Smooth muscle cell (in vitro differentiated cells): ENCODE results near the gene CENPQ. TPM values are rescaled to one million over a fixed set of nuclear protein-coding genes. Genes with fewer than 3 reads are reported as not detected.
A peak's percentile ranks its signal among the peaks of the same experiment; 100 is the strongest.

Source experiments
- DNase-seq: peaks from one replicate; lab custom pipeline; 2025; ENCODE audit not compliant: unreplicated experiment; lab: John Stamatoyannopoulos, UW
- H2AFZ ChIP-seq: fragments of 200-600 bp; sonication (generic); 2 replicates; pipeline ENCODE4 v1.6.0; 2016; ENCODE audit warnings: antibody characterized with exemption, low read depth, mild to moderate bottlenecking
- H3F3A ChIP-seq: fragments of 200-600 bp; sonication (generic); 2 replicates; pipeline ENCODE4 v1.6.0; 2017; ENCODE audit warnings: antibody characterized with exemption, low read depth
- H3K27ac ChIP-seq: fragments of 200-600 bp; sonication (generic); 2 replicates; pipeline ENCODE4 v1.5.1; 2016; ENCODE audit warnings: low read depth, mild to moderate bottlenecking
- H3K27me3 ChIP-seq: fragments of 200-600 bp; sonication (generic); 2 replicates; pipeline ENCODE4 v1.6.1; 2016; ENCODE audit warnings: low read depth, mild to moderate bottlenecking
- H3K36me3 ChIP-seq: fragments of 200-600 bp; sonication (generic); 2 replicates; pipeline ENCODE4 v1.5.1; 2016; ENCODE audit warnings: low read depth
- H3K4me1 ChIP-seq: fragments of 200-600 bp; sonication (generic); 2 replicates; pipeline ENCODE4 v1.5.1; 2016; ENCODE audit warnings: low read depth
- H3K4me2 ChIP-seq: fragments of 200-600 bp; sonication (generic); 2 replicates; pipeline ENCODE4 v1.6.0; 2016; ENCODE audit warnings: mild to moderate bottlenecking
- H3K4me3 ChIP-seq: fragments of 200-600 bp; sonication (generic); 2 replicates; pipeline ENCODE4 v1.5.1; 2016; ENCODE audit warnings: mild to moderate bottlenecking
- H3K79me2 ChIP-seq: fragments of 200-600 bp; sonication (generic); 2 replicates; pipeline ENCODE4 v1.6.0; 2016; ENCODE audit warnings: low read depth, mild to moderate bottlenecking
- H3K9ac ChIP-seq: fragments of 200-600 bp; sonication (generic); 2 replicates; pipeline ENCODE4 v1.6.0; 2016; ENCODE audit warnings: low read depth
- H3K9me3 ChIP-seq: fragments of 200-600 bp; sonication (generic); replicated peaks from 2 replicates; pipeline ENCODE4 v1.5.1; 2016; ENCODE audit warnings: low read depth
- H4K20me1 ChIP-seq: fragments of 200-600 bp; sonication (generic); 2 replicates; pipeline ENCODE4 v1.6.0; 2016; ENCODE audit warnings: low read depth
- CTCF ChIP-seq: fragments of 200-600 bp; sonication (generic); IDR thresholded peaks from 2 replicates; pipeline ENCODE4 v1.5.1; 2017; ENCODE audit warnings: borderline replicate concordance, mild to moderate bottlenecking, antibody characterized with exemption; ENCODE audit not compliant: insufficient read depth, poor library complexity, severe bottlenecking
- WGBS: methylation state at CpG from one replicate; pipeline ENCODE4 v1.1.7; 2016; ENCODE audit warnings: low lambda C conversion rate; 5-methylcytosine and 5-hydroxymethylcytosine counted together
- polyA plus RNA-seq: library from polyadenylated mRNA; unstranded; fragments of >200 nt; fragmentation: Nextera tagmentation; extraction: Ambion mirVana; gene quantifications from 2 replicates; pipeline ENCODE4 v1.2.1, GENCODE V29; 2016
- total RNA-seq: library from RNA; depleted of rRNA; stranded (reverse); fragments of >200 nt; gene quantifications from 2 replicates; pipeline ENCODE4 v1.2.3, GENCODE V29; 2014

CENPQ gene
- total and polyA plus RNA-seq, 2 experiments from 2014 or later: 9.2 to 15.1 TPM

GRCh38 chr6:49528571-49528970 lies 65.4 kb downstream of the CENPQ start:
- Histone ChIP-seq H2AFZ (no peak overlapping the region), H3K79me2 (no peaks in the 10 kb centered on the region), H3K27ac (no peak overlapping the region), H3K9me3 (no peaks in the 10 kb centered on the region), H3K9ac (no peak overlapping the region), H3K4me3 (no peak overlapping the region), H3K4me1 (no peaks in the 10 kb centered on the region), H4K20me1 (no peaks in the 10 kb centered on the region), H3K36me3 (no peaks in the 10 kb centered on the region), H3K27me3 (no peaks in the 10 kb centered on the region), H3K4me2 (no peak overlapping the region), H3F3A (no peaks in the 10 kb centered on the region)
- DNase-seq: no peak
- 41% methylated on average over 3 of the region's 3 CpGs for WGBS
- no peak for TF ChIP-seq CTCF

DNA sequence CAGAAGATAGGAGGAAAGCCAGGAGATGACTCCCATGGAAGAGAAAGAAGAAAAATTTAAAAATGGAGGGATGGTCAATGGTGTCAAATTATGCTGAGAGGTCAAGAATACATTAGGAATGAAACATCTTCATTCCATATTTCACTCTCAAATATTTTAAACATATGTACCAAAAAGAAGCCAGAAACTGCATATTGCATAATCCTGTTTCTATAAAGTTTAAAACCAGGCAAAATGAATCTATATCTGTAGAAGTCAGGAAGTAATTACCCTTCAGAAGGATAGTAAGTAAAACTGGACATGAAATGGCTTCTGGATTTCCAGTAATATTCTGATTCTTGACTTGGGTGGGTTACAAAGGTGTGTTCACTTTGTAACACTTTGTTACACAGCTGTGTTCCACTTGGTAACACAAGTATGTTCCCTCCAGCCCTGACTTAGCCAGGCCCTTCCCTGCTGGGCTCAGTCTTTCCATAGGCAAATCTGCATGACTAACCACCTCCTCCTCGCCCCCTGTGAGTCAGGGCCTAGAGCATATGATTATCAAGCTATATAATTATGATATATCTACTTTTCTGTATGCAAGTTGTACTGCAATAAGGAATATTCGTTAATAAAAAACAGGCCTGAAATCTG lies 67.1 kb downstream of the CENPQ start:
- no peak overlapping the region for H3K27ac ChIP-seq
- no peak overlapping the region for H3K4me2 ChIP-seq
- H2AFZ ChIP-seq: no peak overlapping the region
- no peaks in the 10 kb centered on the region for H4K20me1 ChIP-seq
- TF ChIP-seq CTCF: no peak
- H3K9me3 ChIP-seq: no peaks in the 10 kb centered on the region
- no peak for DNase-seq
- H3F3A ChIP-seq: no peaks in the 10 kb centered on the region
- WGBS: 87% methylated on average over 2 of the region's 2 CpGs
- H3K4me1 ChIP-seq: no peaks in the 10 kb centered on the region
- H3K9ac ChIP-seq: no peak overlapping the region
- no peaks in the 10 kb centered on the region for H3K27me3 ChIP-seq
- no peak overlapping the region for H3K4me3 ChIP-seq
- H3K36me3 ChIP-seq: no peaks in the 10 kb centered on the region
- H3K79me2 ChIP-seq: no peaks in the 10 kb centered on the region

GRCh38 chr6:49531774-49532569 lies 68.8 kb downstream of the CENPQ start:
- Histone ChIP-seq H3K9ac (no peak overlapping the region), H3K79me2 (no peaks in the 10 kb centered on the region), H3K4me2 (peak overlapping the region; percentile 84), H3K27me3 (no peaks in the 10 kb centered on the region), H3K27ac (no peak overlapping the region), H3K36me3 (no peaks in the 10 kb centered on the region), H3K4me1 (no peaks in the 10 kb centered on the region), H2AFZ (peak overlapping the region; percentile 82), H4K20me1 (no peaks in the 10 kb centered on the region), H3K4me3 (peak overlapping the region; percentile 47), H3K9me3 (no peaks in the 10 kb centered on the region), H3F3A (no peaks in the 10 kb centered on the region)
- WGBS: 15% methylated on average over 3 of the region's 3 CpGs
- peak; percentile 76 for TF ChIP-seq CTCF
- no peak for DNase-seq
